Liver (tissue), 9 donors: ENCODE data around the gene RANBP17. TPM values are rescaled to one million over a fixed set of nuclear protein-coding genes. Genes with fewer than 3 reads are reported as not detected.

Source experiments
- DNase-seq: peaks from one replicate; pipeline ENCODE4 v3.0.0-alpha.2; 2017; ENCODE audit warnings: low spot score
- H3K27ac ChIP-seq, 2 donors: one replicate each; pipeline ENCODE4 v1.7.0; 2013; ENCODE audit warnings: inconsistent platforms in 2 of 2, low read length in 2 of 2, control low read depth in 1 of 2, low read depth in 1 of 2, mild to moderate bottlenecking in 1 of 2
- H3K27me3 ChIP-seq, 4 donors: one replicate each; pipeline versions ENCODE4 v1.6.1 to v1.7.0; 2013; ENCODE audit warnings: low read length in 3 of 4, inconsistent platforms in 1 of 4, mild to moderate bottlenecking in 1 of 4, moderate library complexity in 1 of 4; ENCODE audit not compliant: control insufficient read depth in 4 of 4, insufficient read depth in 4 of 4
- H3K36me3 ChIP-seq, 4 donors: one replicate each; pipeline versions ENCODE4 v1.6.1 to v1.7.0; 2013; ENCODE audit warnings: low read length in 3 of 4, mild to moderate bottlenecking in 3 of 4, low read depth in 1 of 4, moderate library complexity in 1 of 4; ENCODE audit not compliant: control insufficient read depth in 4 of 4, insufficient read depth in 3 of 4
- H3K4me1 ChIP-seq, 4 donors: one replicate each; pipeline versions ENCODE4 v1.6.1 to v1.7.0; 2013; ENCODE audit warnings: low read length in 3 of 4, mild to moderate bottlenecking in 3 of 4, moderate library complexity in 1 of 4; ENCODE audit not compliant: control insufficient read depth in 4 of 4, insufficient read depth in 4 of 4
- H3K4me3 ChIP-seq, 3 donors: one replicate each; pipeline versions ENCODE4 v1.6.1 to v1.7.0; 2013; ENCODE audit warnings: low read length in 3 of 3, control low read depth in 1 of 3, low read depth in 1 of 3, mild to moderate bottlenecking in 1 of 3
- H3K9ac ChIP-seq, 2 donors: one replicate each; pipeline ENCODE4 v1.7.0; 2013; ENCODE audit warnings: low read length in 2 of 2, mild to moderate bottlenecking in 2 of 2, moderate library complexity in 2 of 2, control low read depth in 1 of 2, low read depth in 1 of 2
- H3K9me3 ChIP-seq, 4 donors: one replicate each; pipeline versions ENCODE4 v1.6.1 to v1.7.0; 2013; ENCODE audit warnings: low read length in 3 of 4; ENCODE audit not compliant: control insufficient read depth in 4 of 4
- EGR1 ChIP-seq, 2 donors: IDR thresholded peaks; 2 replicates each; pipeline ENCODE4 v1.6.1; 2016 to 2018; ENCODE audit warnings: antibody characterized with exemption in 2 of 2, low read depth in 2 of 2
- FOXA1 ChIP-seq: IDR thresholded peaks from 2 replicates; pipeline ENCODE4 v1.6.1; 2016; ENCODE audit warnings: antibody characterized with exemption
- FOXA2 ChIP-seq: IDR thresholded peaks from 2 replicates; pipeline ENCODE4 v1.6.1; 2016; ENCODE audit warnings: antibody characterized with exemption
- GABPA ChIP-seq, 2 donors: IDR thresholded peaks in 1 of 2; conservative IDR thresholded peaks in 1 of 2; 2 replicates each; pipeline ENCODE4 v1.6.1; 2016; ENCODE audit warnings: antibody characterized with exemption in 2 of 2, mild to moderate bottlenecking in 1 of 2, moderate library complexity in 1 of 2
- HNF4A ChIP-seq, 2 donors: conservative IDR thresholded peaks; 2 replicates each; pipeline ENCODE4 v1.6.1; 2016; ENCODE audit warnings: antibody characterized with exemption in 2 of 2, mild to moderate bottlenecking in 2 of 2
- HNF4G ChIP-seq: IDR thresholded peaks from 2 replicates; pipeline ENCODE4 v1.6.1; 2016; ENCODE audit warnings: antibody characterized with exemption
- JUND ChIP-seq, 2 donors: IDR thresholded peaks; 2 replicates each; pipeline ENCODE4 v1.6.1; 2016; ENCODE audit warnings: antibody characterized with exemption in 2 of 2
- NR2F2 ChIP-seq: IDR thresholded peaks from 2 replicates; pipeline ENCODE4 v1.6.1; 2016; ENCODE audit warnings: antibody characterized with exemption
- RAD21 ChIP-seq, 2 donors: IDR thresholded peaks; 2 replicates each; pipeline ENCODE4 v1.6.1; 2016; ENCODE audit warnings: antibody characterized with exemption in 2 of 2, mild to moderate bottlenecking in 2 of 2
- RXRA ChIP-seq, 2 donors: IDR thresholded peaks; 2 replicates each; pipeline ENCODE4 v1.6.1; 2017 to 2018; ENCODE audit warnings: antibody characterized with exemption in 2 of 2, mild to moderate bottlenecking in 1 of 2
- SP1 ChIP-seq: IDR thresholded peaks from 2 replicates; pipeline ENCODE4 v1.6.1; 2018; ENCODE audit warnings: antibody characterized with exemption, mild to moderate bottlenecking
- TAF1 ChIP-seq: conservative IDR thresholded peaks from 2 replicates; pipeline ENCODE4 v1.6.1; 2016; ENCODE audit warnings: antibody characterized with exemption, mild to moderate bottlenecking
- YY1 ChIP-seq: IDR thresholded peaks from 2 replicates; pipeline ENCODE4 v1.6.1; 2016; ENCODE audit warnings: antibody characterized with exemption, mild to moderate bottlenecking
- WGBS: extraction: QIAGEN DNeasy Blood & Tissue Kit; methylation state at CpG from one replicate; pipeline ENCODE4 v1.1.7; 2013; 5-methylcytosine and 5-hydroxymethylcytosine counted together
- polyA plus RNA-seq, 2 donors: library from polyadenylated mRNA; stranded (reverse) in 1 of 2; unstranded in 1 of 2; fragments of 200-250 nt in 1 of 2; fragments of >200 nt in 1 of 2; fragmentation: Nextera tagmentation in 1 of 2; extraction: Ambion mirVana in 1 of 2; gene quantifications; one replicate each; pipeline versions ENCODE4 v1.2.1 to v1.2.3, GENCODE V29; 2013 to 2015
- total RNA-seq, 2 donors: library from RNA; depleted of rRNA; stranded (reverse); fragments of >200 nt; gene quantifications; one replicate each; pipeline ENCODE4 v1.2.3, GENCODE V29; 2014
- TF ChIP-seq, protein P1 (sequence below): IDR thresholded peaks from 2 replicates; pipeline ENCODE4 v1.6.1; 2016; ENCODE audit warnings: antibody characterized with exemption, mild to moderate bottlenecking
- TF ChIP-seq, protein P2 (sequence below): IDR thresholded peaks from 2 replicates; pipeline ENCODE4 v1.6.1; 2016; ENCODE audit warnings: antibody characterized with exemption
- TF ChIP-seq, protein P3 (sequence below): fragments of 150-350 bp; IDR thresholded peaks from 2 replicates; pipeline ENCODE4 v1.5.1; 2017; ENCODE audit warnings: improper control_type of control experiment, low read depth, low read length; ENCODE audit not compliant: missing input control
- TF ChIP-seq, protein P4 (sequence below): IDR thresholded peaks from 2 replicates; pipeline ENCODE4 v1.6.1; 2016; ENCODE audit warnings: antibody characterized with exemption
- TF ChIP-seq, protein P5 (sequence below): IDR thresholded peaks from 2 replicates; pipeline ENCODE4 v1.6.1; 2016; ENCODE audit warnings: antibody characterized with exemption
- donor health status: healthy.
- donor health status: healthy.
- donor health status: healthy.
- donor health status: healthy.
- donor health status: healthy.

Gene RANBP17
- total and polyA plus RNA-seq, 4 donors, result 0.83 to 10.8 (median 7.9) TPM

DNA sequence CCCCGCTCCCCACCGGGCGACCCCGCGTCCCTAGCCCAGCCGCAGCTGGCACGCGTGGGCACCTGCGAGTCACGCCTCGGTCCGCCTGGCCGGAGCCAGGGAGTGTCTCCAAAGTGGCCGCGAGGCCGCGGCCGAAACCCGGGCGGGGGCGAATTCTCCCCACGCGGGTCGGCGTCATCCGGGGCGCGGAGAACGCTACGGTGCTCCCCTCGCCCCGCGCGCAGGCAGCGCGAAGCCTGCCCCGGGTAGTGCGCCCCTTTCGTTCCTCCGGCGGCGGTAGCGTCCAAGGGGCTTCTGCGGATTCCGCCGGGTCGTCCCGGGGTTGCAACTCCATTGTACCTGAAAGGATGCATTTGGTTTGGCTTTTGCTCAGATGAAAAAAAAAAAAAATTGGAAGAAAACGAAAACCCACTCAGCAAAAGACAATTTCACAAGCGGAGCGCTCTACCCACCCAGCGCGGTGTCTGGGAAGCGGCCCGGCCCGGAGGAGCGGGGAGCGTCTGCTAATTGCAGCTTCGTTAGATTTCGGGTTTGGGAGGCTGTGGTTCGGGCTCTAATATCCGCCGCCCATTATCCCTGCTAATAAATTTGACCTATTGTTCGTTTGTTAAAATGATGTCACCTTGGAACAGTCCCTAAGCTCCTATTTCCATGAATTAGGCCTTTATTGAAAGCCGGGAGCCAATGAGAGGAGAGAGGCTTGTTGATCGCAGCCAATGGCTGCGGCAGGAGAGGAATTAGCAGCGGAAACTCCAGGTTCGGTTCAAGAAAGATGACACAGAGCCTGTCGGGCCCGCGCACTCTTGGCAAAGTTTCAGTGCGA lies 446.8 kb downstream of the RANBP17 start, which contains the start of gene TLX3:
Gene TLX3, plus strand, starts transcription at position 796 of the 823 bp plus-strand sequence. CDS start 118 bp downstream, outside the sequence.
- WGBS, result 10% methylated on average over 73 of the region's 73 CpGs

More for the DNA sequence above, 446.8 kb downstream of the RANBP17 start, which contains the start of gene TLX3:
- H3K4me3 ChIP-seq, result peak within 1 kb of the TSS in 1 of 3 donors; percentile 11
- H3K4me1 ChIP-seq, result peaks cover 10 to 40% (median 16%) of the 10 kb centered on the region in 4 donors
- H3K9me3 ChIP-seq, result peaks cover 0 to 10% (median 0%) of the 10 kb centered on the region in 4 donors
- DNase-seq, result no peak
- peaks cover 18 to 22% (median 20%) of the 10 kb centered on the region in 4 donors for H3K27me3 ChIP-seq
- TF ChIP-seq RXRA (IDR thresholded peaks at IDR 0.05) (no peak), EGR1 (IDR thresholded peaks at IDR 0.05; ENCODE audit: low read depth in 2 of 2) (no peak), JUND (IDR thresholded peaks at IDR 0.05) (no peak), HNF4G (no peak), YY1 (no peak), NR2F2 (no peak), SP1 (no peak), TAF1 (no peak), GABPA (IDR thresholded peaks at IDR 0.05 in 1 of 2, conservative IDR thresholded peaks at IDR 0.05 in 1 of 2) (no peak), HNF4A (conservative IDR thresholded peaks at IDR 0.05) (no peak), RAD21 (IDR thresholded peaks at IDR 0.05) (no peak), FOXA1 (no peak), FOXA2 (no peak)
- TF ChIP-seq, protein P1, sequence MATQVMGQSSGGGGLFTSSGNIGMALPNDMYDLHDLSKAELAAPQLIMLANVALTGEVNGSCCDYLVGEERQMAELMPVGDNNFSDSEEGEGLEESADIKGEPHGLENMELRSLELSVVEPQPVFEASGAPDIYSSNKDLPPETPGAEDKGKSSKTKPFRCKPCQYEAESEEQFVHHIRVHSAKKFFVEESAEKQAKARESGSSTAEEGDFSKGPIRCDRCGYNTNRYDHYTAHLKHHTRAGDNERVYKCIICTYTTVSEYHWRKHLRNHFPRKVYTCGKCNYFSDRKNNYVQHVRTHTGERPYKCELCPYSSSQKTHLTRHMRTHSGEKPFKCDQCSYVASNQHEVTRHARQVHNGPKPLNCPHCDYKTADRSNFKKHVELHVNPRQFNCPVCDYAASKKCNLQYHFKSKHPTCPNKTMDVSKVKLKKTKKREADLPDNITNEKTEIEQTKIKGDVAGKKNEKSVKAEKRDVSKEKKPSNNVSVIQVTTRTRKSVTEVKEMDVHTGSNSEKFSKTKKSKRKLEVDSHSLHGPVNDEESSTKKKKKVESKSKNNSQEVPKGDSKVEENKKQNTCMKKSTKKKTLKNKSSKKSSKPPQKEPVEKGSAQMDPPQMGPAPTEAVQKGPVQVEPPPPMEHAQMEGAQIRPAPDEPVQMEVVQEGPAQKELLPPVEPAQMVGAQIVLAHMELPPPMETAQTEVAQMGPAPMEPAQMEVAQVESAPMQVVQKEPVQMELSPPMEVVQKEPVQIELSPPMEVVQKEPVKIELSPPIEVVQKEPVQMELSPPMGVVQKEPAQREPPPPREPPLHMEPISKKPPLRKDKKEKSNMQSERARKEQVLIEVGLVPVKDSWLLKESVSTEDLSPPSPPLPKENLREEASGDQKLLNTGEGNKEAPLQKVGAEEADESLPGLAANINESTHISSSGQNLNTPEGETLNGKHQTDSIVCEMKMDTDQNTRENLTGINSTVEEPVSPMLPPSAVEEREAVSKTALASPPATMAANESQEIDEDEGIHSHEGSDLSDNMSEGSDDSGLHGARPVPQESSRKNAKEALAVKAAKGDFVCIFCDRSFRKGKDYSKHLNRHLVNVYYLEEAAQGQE, result no peak
- TF ChIP-seq, protein P2, sequence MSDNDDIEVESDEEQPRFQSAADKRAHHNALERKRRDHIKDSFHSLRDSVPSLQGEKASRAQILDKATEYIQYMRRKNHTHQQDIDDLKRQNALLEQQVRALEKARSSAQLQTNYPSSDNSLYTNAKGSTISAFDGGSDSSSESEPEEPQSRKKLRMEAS, result no peak
- TF ChIP-seq, protein P3, sequence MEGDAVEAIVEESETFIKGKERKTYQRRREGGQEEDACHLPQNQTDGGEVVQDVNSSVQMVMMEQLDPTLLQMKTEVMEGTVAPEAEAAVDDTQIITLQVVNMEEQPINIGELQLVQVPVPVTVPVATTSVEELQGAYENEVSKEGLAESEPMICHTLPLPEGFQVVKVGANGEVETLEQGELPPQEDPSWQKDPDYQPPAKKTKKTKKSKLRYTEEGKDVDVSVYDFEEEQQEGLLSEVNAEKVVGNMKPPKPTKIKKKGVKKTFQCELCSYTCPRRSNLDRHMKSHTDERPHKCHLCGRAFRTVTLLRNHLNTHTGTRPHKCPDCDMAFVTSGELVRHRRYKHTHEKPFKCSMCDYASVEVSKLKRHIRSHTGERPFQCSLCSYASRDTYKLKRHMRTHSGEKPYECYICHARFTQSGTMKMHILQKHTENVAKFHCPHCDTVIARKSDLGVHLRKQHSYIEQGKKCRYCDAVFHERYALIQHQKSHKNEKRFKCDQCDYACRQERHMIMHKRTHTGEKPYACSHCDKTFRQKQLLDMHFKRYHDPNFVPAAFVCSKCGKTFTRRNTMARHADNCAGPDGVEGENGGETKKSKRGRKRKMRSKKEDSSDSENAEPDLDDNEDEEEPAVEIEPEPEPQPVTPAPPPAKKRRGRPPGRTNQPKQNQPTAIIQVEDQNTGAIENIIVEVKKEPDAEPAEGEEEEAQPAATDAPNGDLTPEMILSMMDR, result no peak
- TF ChIP-seq, protein P4, sequence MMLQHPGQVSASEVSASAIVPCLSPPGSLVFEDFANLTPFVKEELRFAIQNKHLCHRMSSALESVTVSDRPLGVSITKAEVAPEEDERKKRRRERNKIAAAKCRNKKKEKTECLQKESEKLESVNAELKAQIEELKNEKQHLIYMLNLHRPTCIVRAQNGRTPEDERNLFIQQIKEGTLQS, result no peak
- TF ChIP-seq, protein P5, sequence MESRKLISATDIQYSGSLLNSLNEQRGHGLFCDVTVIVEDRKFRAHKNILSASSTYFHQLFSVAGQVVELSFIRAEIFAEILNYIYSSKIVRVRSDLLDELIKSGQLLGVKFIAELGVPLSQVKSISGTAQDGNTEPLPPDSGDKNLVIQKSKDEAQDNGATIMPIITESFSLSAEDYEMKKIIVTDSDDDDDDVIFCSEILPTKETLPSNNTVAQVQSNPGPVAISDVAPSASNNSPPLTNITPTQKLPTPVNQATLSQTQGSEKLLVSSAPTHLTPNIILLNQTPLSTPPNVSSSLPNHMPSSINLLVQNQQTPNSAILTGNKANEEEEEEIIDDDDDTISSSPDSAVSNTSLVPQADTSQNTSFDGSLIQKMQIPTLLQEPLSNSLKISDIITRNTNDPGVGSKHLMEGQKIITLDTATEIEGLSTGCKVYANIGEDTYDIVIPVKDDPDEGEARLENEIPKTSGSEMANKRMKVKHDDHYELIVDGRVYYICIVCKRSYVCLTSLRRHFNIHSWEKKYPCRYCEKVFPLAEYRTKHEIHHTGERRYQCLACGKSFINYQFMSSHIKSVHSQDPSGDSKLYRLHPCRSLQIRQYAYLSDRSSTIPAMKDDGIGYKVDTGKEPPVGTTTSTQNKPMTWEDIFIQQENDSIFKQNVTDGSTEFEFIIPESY, result no peak
- H3K36me3 ChIP-seq, result no peaks in the 10 kb centered on the region
- no peak within 1 kb of the TSS for H3K9ac ChIP-seq
- no peak within 1 kb of the TSS for H3K27ac ChIP-seq
